ENCODE results near the gene TAF5L. TPM values are rescaled to one million over a fixed set of nuclear protein-coding genes. Genes with fewer than 3 reads are reported as not detected.

Gene TAF5L
- total and polyA plus RNA-seq, 2 of the 4 experiments (the other 2 are of a cell fraction), result 17.9 to 18.6 TPM

DNA sequence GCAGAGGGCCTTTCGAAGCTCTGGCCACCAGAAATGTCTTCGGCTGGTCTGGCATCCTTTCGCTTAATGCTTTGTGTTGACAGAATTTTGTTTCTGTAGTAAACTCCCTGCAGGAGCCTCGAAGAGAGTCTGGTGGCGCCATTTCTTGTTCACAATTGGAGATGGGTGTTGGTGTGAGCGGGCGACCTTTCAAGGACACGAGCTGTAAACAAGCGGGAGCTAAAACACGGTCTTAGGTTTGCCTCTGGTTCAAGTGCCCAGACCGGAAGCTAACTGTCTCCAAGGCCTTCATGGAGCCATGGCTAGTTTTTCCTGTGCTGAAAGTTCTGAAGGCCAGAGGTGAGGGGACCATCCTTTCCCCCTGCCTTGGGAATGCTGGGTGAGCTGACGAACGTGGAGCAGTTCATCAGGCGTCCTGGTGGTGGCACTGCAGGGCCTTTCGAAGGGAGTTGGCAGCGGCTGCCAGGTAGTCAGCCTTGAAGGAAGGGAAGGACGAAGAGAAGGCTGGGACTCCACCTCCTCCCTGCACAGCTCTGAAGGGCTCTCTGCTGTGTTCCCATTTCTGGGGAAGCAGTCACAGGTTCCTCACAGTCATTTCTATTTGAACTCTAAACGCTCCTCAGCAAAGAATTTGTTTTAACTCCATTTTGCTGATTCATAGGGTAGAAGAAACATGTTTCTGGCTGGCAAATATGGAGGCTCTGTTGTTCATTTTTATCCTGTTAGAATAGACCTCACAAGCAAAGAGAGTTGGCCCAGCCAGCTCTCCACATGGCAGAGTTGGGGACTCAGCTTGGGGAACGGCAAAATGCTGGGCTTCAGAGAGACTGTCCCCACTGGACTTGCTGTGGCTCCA lies 35.3 kb upstream of the TAF5L start (continued):
- TF ChIP-seq FOS (IDR thresholded peaks at IDR 0.05; ENCODE audit: low read depth, low read length), result no peak

DNA sequence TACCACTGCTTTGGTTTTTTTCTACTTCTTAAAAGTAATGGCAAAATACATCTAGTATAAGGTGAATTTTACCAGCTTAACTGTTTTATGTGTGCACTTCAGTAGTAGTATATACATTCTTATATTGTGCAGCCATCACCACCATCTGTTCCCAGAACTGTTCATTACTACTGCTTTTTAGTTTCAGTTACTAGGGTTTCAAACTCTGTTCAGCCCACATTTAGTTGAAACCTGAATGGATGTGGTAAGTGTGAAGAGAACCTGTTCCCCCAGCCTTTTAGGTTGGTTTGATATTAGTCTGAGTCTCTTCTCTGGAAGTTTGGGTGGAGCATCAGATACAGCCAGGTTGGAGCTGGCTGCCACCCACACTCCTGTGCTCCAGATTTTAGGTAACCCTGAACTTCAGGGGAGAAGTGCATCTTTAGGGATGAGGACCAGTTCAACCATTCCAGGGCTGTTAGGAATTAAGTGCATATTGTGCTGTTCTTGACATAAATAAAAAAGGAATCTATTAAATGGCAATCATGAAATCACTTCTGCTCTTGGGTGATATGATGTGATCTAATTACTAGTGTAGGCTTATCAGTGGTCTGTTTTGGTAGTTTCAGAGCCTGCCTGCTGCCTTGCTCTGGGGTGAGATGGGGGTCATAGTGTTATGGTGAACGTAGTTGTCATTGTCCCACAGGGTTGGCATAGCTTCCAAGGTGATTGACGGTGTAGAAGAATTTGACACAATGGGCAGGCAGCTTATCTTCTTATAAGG lies 32.3 kb upstream of the TAF5L start:
- Histone ChIP-seq H2BK120ac (ENCODE audit: low read depth, low read length) (no peak overlapping the region), H3K14ac (replicated peaks; ENCODE audit: low read depth, low read length) (no peak overlapping the region), H3K27ac (ENCODE audit: insufficient read depth, low read length) (no peak overlapping the region), H3K27me3 (ENCODE audit: control insufficient read depth, insufficient read depth, low read length) (no peaks in the 10 kb centered on the region), H3K4me2 (ENCODE audit: low read depth, low read length) (no peak overlapping the region), H4K91ac (ENCODE audit: insufficient read depth, low read depth, low read length) (no peak overlapping the region), H4K20me1 (ENCODE audit: insufficient read depth, low read length) (no peaks in the 10 kb centered on the region), H2AFZ (replicated peaks; ENCODE audit: low read length, poor library complexity) (no peak overlapping the region), H4K5ac (ENCODE audit: low read depth, low read length) (no peak overlapping the region), H2BK15ac (ENCODE audit: low read depth, low read length) (no peak overlapping the region), H3K56ac (ENCODE audit: extremely low read depth, insufficient read depth, low read length) (no peak overlapping the region), H3K4ac (ENCODE audit: low read depth, low read length) (no peak overlapping the region), H2AK9ac (replicated peaks; ENCODE audit: low read depth, low read length, poor library complexity) (no peak overlapping the region), H3K23ac (ENCODE audit: low read depth, low read length) (no peak overlapping the region), H3K36me3 (ENCODE audit: control insufficient read depth, insufficient read depth, low read length) (peaks cover 16% of the 10 kb centered on the region), H3K9me3 (ENCODE audit: control insufficient read depth, insufficient read depth, low read length) (no peaks in the 10 kb centered on the region), H3K9ac (ENCODE audit: low read depth, low read length) (no peak overlapping the region), H4K8ac (ENCODE audit: low read depth in 2 of 2, low read length in 2 of 2) (no peak overlapping the region), H3K79me1 (ENCODE audit: low read depth in 1 of 2, low read length in 2 of 2) (no peaks in the 10 kb centered on the region), H3K4me3 (ENCODE audit: insufficient read depth, low read depth, low read length) (no peak overlapping the region), H3K9me1 (ENCODE audit: insufficient read depth, low read length) (no peaks in the 10 kb centered on the region), H3K18ac (ENCODE audit: low read depth, low read length) (no peak overlapping the region), H2AK5ac (ENCODE audit: low read depth, low read length) (no peak overlapping the region), H3K4me1 (ENCODE audit: control insufficient read depth, insufficient read depth, low read length) (no peaks in the 10 kb centered on the region), H2BK5ac (ENCODE audit: low read depth, low read length, poor library complexity, severe bottlenecking) (no peak overlapping the region), H2BK20ac (ENCODE audit: low read depth, low read length) (no peak overlapping the region)
- WGBS, 2 experiments (ENCODE audit: extremely low coverage in 2 of 2, insufficient read length in 1 of 2), result no CpG with 5 or more reads among the region's 2 CpGs
- no TSS peak for BruUV-seq (replicated peaks)
- POLR2A ChIA-PET (ENCODE audit: unreplicated experiment), result no interaction called here
- DNase-seq (no peak), ATAC-seq (ENCODE audit: low read depth) (no peak)
- CTCF ChIA-PET, result interaction anchor here (0.7 kb wide), 1 partner anchor 837 kb away, joined by 3 read pairs; no protein-coding TSS in a partner anchor
- TF ChIP-seq RCOR1 (IDR thresholded peaks at IDR 0.05; ENCODE audit: insufficient replicate concordance, low read length) (no peak), NFE2L2 (IDR thresholded peaks at IDR 0.05; ENCODE audit: low read depth, low read length) (no peak), POLR2A (IDR thresholded peaks at IDR 0.05; ENCODE audit: low read depth, low read length) (no peak)
- intact Hi-C loops (cut with micrococcal nuclease), result no loop called here
- dilution Hi-C loops (cut with HindIII; ENCODE audit: low sequenced_read_pairs, unreplicated experiment), result no loop called here
- in situ Hi-C loops (cut with MboI; ENCODE audit: low sequenced_read_pairs), result no loop called here
